HFF-Myc (cell line): ENCODE measurements around the gene LAMB1.

Source experiments
- DNase-seq: peaks from one replicate; pipeline ENCODE4 v3.0.0-alpha.2; 2011; ENCODE audit warnings: low read depth; ENCODE audit errors: extremely low read depth
- H3K4me3 ChIP-seq: replicated peaks from 2 replicates; pipeline ENCODE4 v1.5.1; 2011; ENCODE audit warnings: low read depth, mild to moderate bottlenecking, control low read depth, low read length
- TF ChIP-seq, protein P1 (sequence below): IDR thresholded peaks from 2 replicates; pipeline ENCODE4 v1.5.1; 2012; ENCODE audit warnings: mild to moderate bottlenecking, low read depth, low read length, control low read depth; ENCODE audit errors: missing control alignments

LAMB1 gene

GRCh38 chr7:107936312-107936711 is 66.6 kb downstream of the LAMB1 start:
- TF ChIP-seq, protein P1, sequence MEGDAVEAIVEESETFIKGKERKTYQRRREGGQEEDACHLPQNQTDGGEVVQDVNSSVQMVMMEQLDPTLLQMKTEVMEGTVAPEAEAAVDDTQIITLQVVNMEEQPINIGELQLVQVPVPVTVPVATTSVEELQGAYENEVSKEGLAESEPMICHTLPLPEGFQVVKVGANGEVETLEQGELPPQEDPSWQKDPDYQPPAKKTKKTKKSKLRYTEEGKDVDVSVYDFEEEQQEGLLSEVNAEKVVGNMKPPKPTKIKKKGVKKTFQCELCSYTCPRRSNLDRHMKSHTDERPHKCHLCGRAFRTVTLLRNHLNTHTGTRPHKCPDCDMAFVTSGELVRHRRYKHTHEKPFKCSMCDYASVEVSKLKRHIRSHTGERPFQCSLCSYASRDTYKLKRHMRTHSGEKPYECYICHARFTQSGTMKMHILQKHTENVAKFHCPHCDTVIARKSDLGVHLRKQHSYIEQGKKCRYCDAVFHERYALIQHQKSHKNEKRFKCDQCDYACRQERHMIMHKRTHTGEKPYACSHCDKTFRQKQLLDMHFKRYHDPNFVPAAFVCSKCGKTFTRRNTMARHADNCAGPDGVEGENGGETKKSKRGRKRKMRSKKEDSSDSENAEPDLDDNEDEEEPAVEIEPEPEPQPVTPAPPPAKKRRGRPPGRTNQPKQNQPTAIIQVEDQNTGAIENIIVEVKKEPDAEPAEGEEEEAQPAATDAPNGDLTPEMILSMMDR, result no peak
- no peak for DNase-seq
- H3K4me3 ChIP-seq, result no peak overlapping the region

DNA sequence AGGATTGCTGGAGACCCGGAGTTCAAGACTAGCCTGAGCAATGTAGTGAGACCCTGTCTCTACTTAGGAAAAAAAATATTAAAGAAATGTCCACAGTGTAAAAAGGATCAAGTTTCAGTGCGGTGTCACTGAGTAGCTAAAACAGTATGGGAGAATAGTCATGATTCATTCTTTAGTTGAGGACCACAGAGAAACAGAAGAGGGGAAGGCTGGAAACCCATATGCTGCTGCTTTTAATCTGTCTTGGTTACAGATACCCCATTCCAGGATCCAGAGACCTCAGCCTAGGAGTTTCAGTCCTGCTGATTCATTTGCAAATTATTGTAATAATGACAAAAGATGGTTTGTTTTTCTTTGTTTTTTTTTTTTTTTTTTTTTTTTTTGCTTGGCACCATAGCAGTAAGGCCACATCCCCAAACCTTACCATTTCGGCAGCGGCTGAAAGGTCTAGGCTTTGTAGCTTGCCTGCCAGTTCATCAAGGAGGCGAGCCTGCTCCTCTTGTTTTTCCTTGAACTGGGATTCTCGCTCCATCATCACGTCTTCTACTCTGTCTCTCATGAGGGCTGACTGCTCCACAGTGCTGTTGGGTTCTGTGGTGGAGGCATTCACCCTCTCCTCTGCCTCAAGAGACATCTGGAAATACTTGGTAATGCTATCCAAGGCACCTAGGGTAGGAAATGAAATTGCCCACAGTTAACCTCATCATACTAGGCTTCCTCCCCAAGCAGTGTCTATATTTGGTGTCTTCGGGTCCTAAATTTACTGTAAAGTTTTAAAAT is 67.8 kb downstream of the LAMB1 start:
- H3K4me3 ChIP-seq, result no peak overlapping the region
- no peak for DNase-seq
- TF ChIP-seq, protein P1, result no peak

GRCh38 chr7:107933386-107934013 is 69.5 kb downstream of the LAMB1 start:
- no peak for DNase-seq
- no peak overlapping the region for H3K4me3 ChIP-seq
- TF ChIP-seq, protein P1, result no peak

DNA sequence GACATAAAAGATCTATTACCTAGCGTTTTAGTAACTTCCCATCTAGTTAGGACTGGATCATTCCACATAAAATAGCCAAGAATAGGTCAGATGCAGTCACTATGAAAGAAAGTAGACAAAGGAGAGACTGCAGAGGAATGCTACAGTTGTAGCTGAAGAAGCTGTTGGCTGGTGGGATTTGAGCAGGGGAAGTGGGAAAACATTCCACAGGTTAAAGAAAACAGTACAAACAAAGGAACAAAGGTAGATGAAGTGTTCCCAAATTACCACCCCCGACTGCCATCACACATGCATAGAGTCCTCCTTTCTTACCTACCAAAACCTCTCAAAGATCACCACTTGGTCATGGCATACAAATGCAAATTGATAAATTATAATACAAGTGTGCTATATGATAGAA is 70.2 kb downstream of the LAMB1 start:
- no peak for DNase-seq
- TF ChIP-seq, protein P1, result no peak
- no peak overlapping the region for H3K4me3 ChIP-seq

DNA sequence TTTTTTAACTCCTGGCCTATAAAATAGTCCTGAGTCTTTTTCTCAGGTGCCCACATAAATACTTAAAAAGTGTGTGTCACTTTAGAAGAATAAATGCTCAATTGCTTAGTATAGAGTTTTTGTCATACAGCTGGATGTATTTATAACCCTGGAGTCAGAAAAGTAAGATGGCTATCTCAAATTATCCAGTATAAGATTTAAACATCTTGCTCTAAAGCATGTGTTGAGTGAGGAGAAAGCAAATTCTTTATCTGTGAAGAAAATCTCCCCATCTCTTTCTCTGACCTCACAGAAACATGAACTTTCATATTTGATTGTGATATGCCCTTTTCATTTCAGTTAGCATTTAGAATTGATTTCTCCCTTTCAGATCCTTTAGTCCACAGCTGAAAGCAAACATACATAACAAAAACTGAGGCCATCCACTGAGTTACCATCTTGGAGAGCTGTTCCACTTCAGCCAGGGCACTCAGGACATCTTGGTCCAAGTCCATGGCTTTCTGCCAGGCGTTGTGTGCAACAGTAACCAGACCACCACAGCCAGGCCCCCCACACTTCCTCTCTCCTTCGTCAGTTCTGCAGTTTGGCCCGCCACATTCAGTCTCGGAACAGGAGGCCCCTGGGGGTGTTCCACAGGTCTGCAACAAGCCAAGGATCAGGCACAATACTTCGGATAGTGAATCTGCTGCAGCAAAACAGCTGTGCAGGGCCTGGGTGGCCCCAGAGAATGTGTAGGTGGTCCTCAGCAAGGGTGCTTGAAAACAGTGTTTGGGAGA is 71.0 kb downstream of the LAMB1 start:
- DNase-seq, result no peak
- TF ChIP-seq, protein P1, result no peak
- no peak overlapping the region for H3K4me3 ChIP-seq

DNA sequence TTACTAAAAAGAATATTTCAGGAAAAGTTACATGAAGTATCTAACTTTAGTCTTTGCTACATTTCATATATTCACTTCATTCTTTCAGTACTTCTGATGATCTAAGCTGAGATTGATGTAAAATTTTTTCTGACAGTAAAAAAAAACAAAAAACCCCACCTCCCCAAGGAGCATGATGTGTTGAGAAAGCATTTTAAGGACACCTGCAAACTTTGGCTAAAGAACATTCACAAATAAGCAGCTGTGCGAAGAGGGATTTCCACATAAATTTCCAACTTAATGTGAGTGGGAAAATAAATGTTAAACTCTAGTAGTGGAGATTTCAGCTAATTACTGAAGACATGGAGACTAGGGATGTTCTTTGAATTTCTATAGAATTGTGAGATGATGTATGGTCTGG is 76.5 kb downstream of the LAMB1 start:
- TF ChIP-seq, protein P1, result no peak
- DNase-seq, result no peak
- H3K4me3 ChIP-seq, result no peak overlapping the region
